Skeletal muscle cell (primary cell): ENCODE results near the gene RGL1.
"Not testable (repeated sequence)": the region's sequence is repeated elsewhere in the genome, so short reads cannot be mapped to it uniquely, and the experiment has no call there.

ENCODE experiments used
- DNase-seq: peaks from one replicate; pipeline ENCODE4 v3.0.0-alpha.2; 2010; ENCODE audit warnings: low read depth
- H3K4me3 ChIP-seq: 2 replicates; pipeline ENCODE4 v1.5.1; 2011; ENCODE audit warnings: low read depth, mild to moderate bottlenecking, control low read depth, low read length, moderate library complexity

The RGL1 gene

DNA sequence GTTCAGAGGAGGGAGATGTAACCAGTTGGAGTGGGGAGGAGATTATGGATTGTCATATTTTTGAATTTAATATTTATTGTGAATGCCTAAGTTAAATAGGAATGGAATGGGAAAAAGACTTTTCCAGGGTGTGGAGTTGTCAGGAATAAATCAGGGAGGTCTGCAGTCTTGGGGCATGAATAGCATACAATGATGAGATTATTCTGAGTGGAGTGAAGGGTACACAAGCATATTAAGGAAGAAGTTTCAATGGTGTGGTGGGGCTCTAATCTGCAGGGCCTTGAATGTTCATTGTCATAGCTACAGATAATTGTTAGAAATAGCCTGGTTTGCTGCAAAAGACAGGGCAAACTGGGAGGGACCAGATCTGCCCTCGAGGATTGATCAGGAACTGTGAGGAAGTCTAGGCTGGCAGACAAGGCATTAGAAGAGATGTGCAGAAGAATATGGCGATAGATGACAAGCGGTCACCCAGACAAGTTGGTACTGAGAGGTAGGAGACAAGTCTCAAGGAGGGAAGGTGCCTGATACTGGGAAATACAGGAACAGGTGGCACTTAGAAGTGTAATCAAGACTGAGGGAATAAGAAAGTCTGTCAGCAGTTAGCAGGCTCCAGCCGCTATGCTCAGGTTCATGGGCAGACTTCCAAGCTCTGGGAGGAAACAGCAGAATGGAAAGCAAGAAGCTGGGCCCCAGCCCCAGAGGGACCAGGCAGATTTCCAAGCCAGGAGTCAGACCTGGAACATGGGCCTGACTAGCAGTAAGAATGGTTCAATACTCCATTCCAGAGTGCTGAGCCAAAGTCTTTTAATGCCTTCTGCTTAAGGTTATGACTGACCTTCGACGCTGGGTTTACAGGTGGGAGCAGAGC, 20.9 kb upstream of the RGL1 start:
- DNase-seq: peak; percentile 92

GRCh38 chr1:183785921-183786320, 19.0 kb upstream of the RGL1 start:
- H3K4me3 ChIP-seq, DNase-seq: not testable (repeated sequence)

More for the DNA sequence above, 20.9 kb upstream of the RGL1 start:
- H3K4me3 ChIP-seq: no peak overlapping the region

DNA sequence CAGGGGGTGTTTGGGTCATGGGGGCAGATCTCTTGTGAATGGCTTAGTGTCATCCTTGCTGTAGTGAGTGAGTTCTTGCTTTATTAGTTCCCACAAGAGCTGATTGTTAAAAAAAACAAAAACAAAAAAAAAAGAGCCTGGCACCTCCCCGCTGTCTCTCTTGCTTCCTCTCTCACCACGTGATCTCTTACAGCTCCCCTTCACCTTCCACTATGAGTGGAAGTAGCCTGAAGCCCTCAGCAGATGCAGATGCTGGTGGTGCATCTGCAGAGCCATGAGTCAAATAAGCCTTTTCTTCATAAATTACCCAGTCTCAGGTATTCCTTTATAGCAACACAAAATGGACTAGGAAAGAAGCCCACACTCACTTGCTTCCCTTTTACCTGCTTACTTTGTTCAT, 17.2 kb upstream of the RGL1 start:
- DNase-seq: no peak
- no peak overlapping the region for H3K4me3 ChIP-seq

- DNase-seq: no peak
- H3K4me3 ChIP-seq: no peak overlapping the region
Measured at GRCh38 chr1:183791319-183791718, 13.6 kb upstream of the RGL1 start.

DNA sequence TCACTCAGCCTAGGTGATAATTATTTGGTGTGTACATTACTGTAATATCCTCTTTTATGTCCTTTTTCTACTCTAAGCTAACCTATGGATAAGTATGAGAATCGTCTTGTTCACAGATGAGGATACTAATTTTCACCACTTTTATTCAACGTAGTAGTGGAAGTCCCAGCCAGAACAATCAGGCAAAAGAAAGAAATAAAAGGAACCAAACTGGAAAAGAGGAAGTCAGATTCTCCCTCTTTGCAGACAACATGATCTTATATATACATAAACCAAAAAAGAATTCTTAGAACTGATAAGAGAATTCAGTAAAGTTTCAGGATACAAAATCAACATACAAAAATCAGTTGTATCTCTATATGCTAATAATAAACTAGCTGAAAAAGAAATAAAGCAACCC, 12.6 kb upstream of the RGL1 start:
- no peak for DNase-seq
- no peak overlapping the region for H3K4me3 ChIP-seq

- DNase-seq: no peak
- H3K4me3 ChIP-seq: no peak overlapping the region
Measured at GRCh38 chr1:183794088-183794487, 10.8 kb upstream of the RGL1 start.

DNA sequence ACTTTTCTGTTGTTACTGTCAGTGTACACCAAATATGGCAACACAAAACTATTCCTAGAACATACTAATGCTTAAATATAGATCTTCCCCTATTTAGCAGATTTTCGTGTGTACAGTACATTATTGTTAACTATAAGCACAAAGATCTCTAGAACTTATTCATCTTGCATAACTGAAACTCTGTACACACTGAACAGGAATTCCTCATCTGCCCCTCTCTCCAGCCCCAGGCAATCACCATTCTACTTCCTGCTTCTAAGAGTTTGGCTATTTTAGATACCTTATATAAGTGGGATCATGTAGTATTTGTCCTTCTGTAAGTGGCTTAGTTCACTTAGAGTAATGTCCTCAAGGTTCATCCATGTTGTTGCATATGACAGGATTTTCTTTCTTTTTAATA, 4.5 kb upstream of the RGL1 start:
- no peak for DNase-seq
- H3K4me3 ChIP-seq: no peak overlapping the region

- H3K4me3 ChIP-seq: no peak overlapping the region
- DNase-seq: no peak
Measured at GRCh38 chr1:183801649-183802048, 3.3 kb upstream of the RGL1 start.

- no peak for DNase-seq
- H3K4me3 ChIP-seq: no peak overlapping the region
Measured at GRCh38 chr1:183804387-183804786, 533 bp upstream of the RGL1 start.

GRCh38 chr1:183806125-183806524, 1.2 kb downstream of the RGL1 start:
- peak overlapping the region; percentile 72 for H3K4me3 ChIP-seq
- no peak for DNase-seq

DNA sequence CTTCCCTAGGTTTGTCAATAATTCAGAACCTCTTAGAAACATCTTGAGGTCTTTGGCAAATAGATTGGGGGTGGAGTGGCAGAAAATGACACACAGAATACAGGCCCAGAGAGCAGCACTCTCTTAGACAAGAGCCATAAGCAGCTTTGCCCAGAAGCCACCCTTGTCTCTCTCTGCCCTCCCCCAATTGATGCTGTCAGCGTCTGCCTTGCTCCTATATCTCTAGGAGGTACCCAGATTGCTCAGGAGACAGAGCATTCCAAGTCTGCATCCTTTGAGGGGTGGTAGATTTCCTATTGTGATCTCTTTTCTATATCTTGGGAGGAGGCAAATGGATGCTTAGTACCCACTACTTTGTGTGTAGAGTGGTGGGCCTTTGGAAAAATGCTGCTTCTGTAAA, 1.8 kb downstream of the RGL1 start:
- DNase-seq: no peak
- H3K4me3 ChIP-seq: peak overlapping the region; percentile 72

DNA sequence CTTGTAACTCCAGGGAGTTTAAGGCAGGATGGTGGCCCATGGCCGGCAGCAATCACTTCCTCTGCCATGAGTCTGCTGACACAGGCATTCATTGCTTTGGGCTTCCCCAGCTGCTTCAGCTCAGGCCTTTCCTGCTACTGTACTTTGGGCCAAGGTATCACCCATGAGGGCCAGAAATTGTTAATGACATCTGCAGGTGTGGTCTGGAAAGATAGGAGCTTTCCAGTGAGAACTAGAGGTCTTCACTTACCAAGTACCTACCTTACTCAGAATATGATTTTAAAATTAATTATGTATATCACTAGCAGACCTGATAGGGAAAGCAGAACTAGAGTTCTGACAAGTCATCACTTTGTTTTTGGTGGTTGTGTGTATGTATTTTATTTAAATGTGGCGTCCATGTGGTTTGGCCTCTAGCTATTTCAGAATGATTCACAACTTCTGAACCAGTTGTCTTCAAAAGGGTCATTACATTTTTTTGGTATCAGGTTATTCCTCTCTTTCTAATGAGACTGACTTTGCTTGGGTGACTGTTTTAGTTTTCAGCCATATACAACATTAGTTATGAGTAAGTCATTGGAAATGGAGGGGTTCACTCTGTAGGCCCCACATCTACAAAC, 2.7 kb downstream of the RGL1 start:
- peak; percentile 31 for DNase-seq

GRCh38 chr1:183808296-183809027, 3.5 kb downstream of the RGL1 start:
- DNase-seq: no peak

More for the DNA sequence above, 2.7 kb downstream of the RGL1 start:
- H3K4me3 ChIP-seq: no peak overlapping the region

GRCh38 chr1:183810121-183810520, 5.2 kb downstream of the RGL1 start:
- no peak overlapping the region for H3K4me3 ChIP-seq
- no peak for DNase-seq

More at GRCh38 chr1:183808296-183809027, 3.5 kb downstream of the RGL1 start:
- no peak overlapping the region for H3K4me3 ChIP-seq

DNA sequence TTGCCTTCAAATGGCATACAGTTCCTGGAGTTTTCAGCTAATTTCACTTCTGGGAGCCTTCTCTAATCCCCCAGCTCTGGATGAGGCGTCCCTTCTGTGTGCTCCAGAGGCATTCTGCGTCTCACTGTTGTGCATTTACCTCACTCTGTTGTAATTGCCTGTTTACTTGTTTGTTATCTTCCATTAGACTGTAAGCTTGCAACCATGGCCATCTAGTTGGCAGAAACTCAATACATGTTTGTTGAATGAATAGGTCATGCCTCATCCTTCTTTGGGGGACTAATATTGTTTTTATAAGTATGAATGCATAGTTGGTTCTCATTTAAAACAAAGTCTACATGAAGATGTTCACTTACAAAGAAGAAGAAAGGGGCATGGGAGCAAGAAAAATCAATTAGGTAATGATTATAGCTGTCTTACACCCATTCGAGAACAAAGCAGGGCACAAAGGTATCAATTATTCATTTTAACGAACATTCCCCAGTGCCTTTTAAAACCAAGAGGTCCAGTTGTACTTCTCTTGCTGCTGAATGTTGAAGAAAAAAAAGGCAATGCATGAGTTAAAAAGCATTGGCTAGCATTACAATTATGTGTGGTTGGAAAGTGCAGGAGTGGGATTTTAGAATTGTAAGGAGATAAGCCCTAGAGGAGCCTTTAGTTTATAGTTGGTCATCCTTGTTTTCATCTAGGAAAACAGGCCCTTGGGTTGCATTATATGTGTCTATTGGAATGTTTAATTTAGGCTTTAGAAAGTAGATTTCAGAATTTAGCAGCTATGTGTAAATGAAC, 6.0 kb downstream of the RGL1 start:
- H3K4me3 ChIP-seq: no peak overlapping the region
- DNase-seq: no peak

DNA sequence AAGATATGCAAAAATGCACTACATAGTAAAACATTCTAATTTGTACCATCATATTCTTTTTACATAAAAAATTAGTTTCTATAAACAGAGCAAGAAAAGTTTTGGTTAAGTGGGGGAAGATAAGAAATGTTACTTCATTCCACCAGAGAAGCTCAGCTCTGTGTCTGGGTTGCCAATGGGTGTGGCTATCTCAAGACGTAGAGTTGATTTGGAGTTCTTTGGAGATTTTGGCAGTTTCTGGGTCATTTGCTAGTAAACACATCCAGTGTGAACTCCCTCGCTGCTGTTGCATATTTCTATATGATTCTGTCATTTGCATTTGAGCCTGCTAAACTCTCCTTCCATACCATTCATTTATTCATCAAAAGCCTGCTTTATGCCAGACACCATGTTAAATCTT, 7.2 kb downstream of the RGL1 start:
- DNase-seq: no peak
- no peak overlapping the region for H3K4me3 ChIP-seq

- peak; percentile 24 for DNase-seq
- no peak overlapping the region for H3K4me3 ChIP-seq
Measured at GRCh38 chr1:183812686-183813569, 8.0 kb downstream of the RGL1 start.

GRCh38 chr1:183814121-183814681, 9.3 kb downstream of the RGL1 start:
- no peak for DNase-seq

More at GRCh38 chr1:183814121-183814681, 9.3 kb downstream of the RGL1 start:
- H3K4me3 ChIP-seq: no peak overlapping the region
